ENCODE results near the gene AGAP1. TPM values are rescaled to one million over a fixed set of nuclear protein-coding genes. Genes with fewer than 3 reads are reported as not detected.

Gene AGAP1
- total RNA-seq, 1 donor from 2014 or later = 36.2 TPM

- DNase-seq = no peak
- ATAC-seq = peak in 1 of 2 donors; percentile 34
- Histone ChIP-seq H3K36me3 (no peaks in the 10 kb centered on the region), H3K9me3 (no peaks in the 10 kb centered on the region), H3K27ac (no peak within 1 kb of the TSS), H3K27me3 (ENCODE audit: low read depth) (peaks cover 100% of the 10 kb centered on the region), H3K4me3 (peak within 1 kb of the TSS; percentile 38), H3K4me1 (peaks cover 50% of the 10 kb centered on the region)
- TF ChIP-seq CTCF (IDR thresholded peaks at IDR 0.05) = no peak
- intact Hi-C loops (cut with DNase I) = no loop called here
Measured at GRCh38 chr2:236168110-236169080, 674.6 kb downstream of the AGAP1 start, which contains the start of gene GBX2. Gene GBX2 (minus strand): TSS chr2:236168386. CDS start chr2:236167971, 415 bp downstream.

GRCh38 chr2:236169151-236169721, 675.4 kb downstream of the AGAP1 start:
- DNase-seq (no peak), ATAC-seq (no peak)
- no peak overlapping the region for H3K27ac ChIP-seq
- intact Hi-C loops (cut with DNase I) = no loop called here
- peaks cover 100% of the 10 kb centered on the region for H3K27me3 ChIP-seq (ENCODE audit: low read depth)
- H3K36me3 ChIP-seq = no peaks in the 10 kb centered on the region
- TF ChIP-seq CTCF (IDR thresholded peaks at IDR 0.05) = no peak
- H3K4me1 ChIP-seq = peaks cover 41% of the 10 kb centered on the region
- H3K4me3 ChIP-seq = no peak overlapping the region
- H3K9me3 ChIP-seq = no peaks in the 10 kb centered on the region

GRCh38 chr2:236169741-236170589, 676.1 kb downstream of the AGAP1 start:
- ATAC-seq = no peak
- Histone ChIP-seq H3K27me3 (ENCODE audit: low read depth) (peaks cover 100% of the 10 kb centered on the region), H3K4me3 (no peak overlapping the region), H3K4me1 (peaks cover 34% of the 10 kb centered on the region), H3K9me3 (no peaks in the 10 kb centered on the region), H3K36me3 (no peaks in the 10 kb centered on the region), H3K27ac (no peak overlapping the region)
- DNase-seq = no peak
- intact Hi-C loops (cut with DNase I) = loop anchor here (10.0 kb wide), 1 partner anchor 385 kb away; no protein-coding TSS in a partner anchor
- TF ChIP-seq CTCF (IDR thresholded peaks at IDR 0.05) = no peak

- intact Hi-C loops (cut with DNase I) = loop anchor here (10.0 kb wide), 1 partner anchor 386 kb away; no protein-coding TSS in a partner anchor
- H3K27me3 ChIP-seq (ENCODE audit: low read depth) = peaks cover 96% of the 10 kb centered on the region
- TF ChIP-seq CTCF (IDR thresholded peaks at IDR 0.05) = no peak
- no peaks in the 10 kb centered on the region for H3K9me3 ChIP-seq
- DNase-seq = no peak
- H3K27ac ChIP-seq = no peak overlapping the region
- no peak for ATAC-seq
- H3K4me1 ChIP-seq = peaks cover 33% of the 10 kb centered on the region
- H3K4me3 ChIP-seq = no peak overlapping the region
- no peaks in the 10 kb centered on the region for H3K36me3 ChIP-seq
Measured at GRCh38 chr2:236170590-236171165, 676.8 kb downstream of the AGAP1 start.

All from lower lobe of right lung (tissue), 2 donors.